Measurements from ENCODE around the gene TSPAN18.

The TSPAN18 gene

GRCh38 chr11:44853666-44854065 lies 126.9 kb downstream of the TSPAN18 start:
- DNase-seq (ENCODE audit: low spot score), result no peak
- no peak overlapping the region for H3K4me3 Mint-ChIP-seq
- no peak overlapping the region for H3K27ac Mint-ChIP-seq
- H3K9me3 Mint-ChIP-seq, result no peaks in the 10 kb centered on the region
- H3K27me3 Mint-ChIP-seq (ENCODE audit: low read depth), result peaks cover 31% of the 10 kb centered on the region
- H3K36me3 Mint-ChIP-seq (ENCODE audit: low read depth), result no peaks in the 10 kb centered on the region
- no peaks in the 10 kb centered on the region for H3K4me1 Mint-ChIP-seq (ENCODE audit: low read depth)

- DNase-seq (ENCODE audit: low spot score), result no peak
- no peaks in the 10 kb centered on the region for H3K36me3 Mint-ChIP-seq (ENCODE audit: low read depth)
- no peak overlapping the region for H3K27ac Mint-ChIP-seq
- peaks cover 34% of the 10 kb centered on the region for H3K27me3 Mint-ChIP-seq (ENCODE audit: low read depth)
- no peak overlapping the region for H3K4me3 Mint-ChIP-seq
- no peaks in the 10 kb centered on the region for H3K4me1 Mint-ChIP-seq (ENCODE audit: low read depth)
- H3K9me3 Mint-ChIP-seq, result no peaks in the 10 kb centered on the region
Measured at GRCh38 chr11:44854086-44854485, 127.3 kb downstream of the TSPAN18 start.

GRCh38 chr11:44854741-44855492 lies 128.2 kb downstream of the TSPAN18 start:
- Mint-ChIP-seq H3K4me3 (no peak overlapping the region), H3K27me3 (ENCODE audit: low read depth) (peaks cover 41% of the 10 kb centered on the region), H3K4me1 (ENCODE audit: low read depth) (no peaks in the 10 kb centered on the region), H3K36me3 (ENCODE audit: low read depth) (no peaks in the 10 kb centered on the region), H3K27ac (no peak overlapping the region), H3K9me3 (no peaks in the 10 kb centered on the region)
- DNase-seq (ENCODE audit: low spot score), result no peak

GRCh38 chr11:44855493-44855849 lies 128.7 kb downstream of the TSPAN18 start:
- Mint-ChIP-seq H3K4me3 (no peak overlapping the region), H3K4me1 (ENCODE audit: low read depth) (peaks cover 2% of the 10 kb centered on the region), H3K27me3 (ENCODE audit: low read depth) (peaks cover 47% of the 10 kb centered on the region), H3K9me3 (no peaks in the 10 kb centered on the region), H3K36me3 (ENCODE audit: low read depth) (no peaks in the 10 kb centered on the region), H3K27ac (no peak overlapping the region)
- DNase-seq (ENCODE audit: low spot score), result peak; percentile 32

GRCh38 chr11:44857490-44858090 lies 130.8 kb downstream of the TSPAN18 start:
- H3K36me3 Mint-ChIP-seq (ENCODE audit: low read depth), result no peaks in the 10 kb centered on the region

GRCh38 chr11:44858796-44859527 lies 132.2 kb downstream of the TSPAN18 start:
- H3K36me3 Mint-ChIP-seq (ENCODE audit: low read depth), result no peaks in the 10 kb centered on the region
- H3K27me3 Mint-ChIP-seq (ENCODE audit: low read depth), result peaks cover 62% of the 10 kb centered on the region
- no peak for DNase-seq (ENCODE audit: low spot score)
- no peak overlapping the region for H3K27ac Mint-ChIP-seq
- H3K4me1 Mint-ChIP-seq (ENCODE audit: low read depth), result peaks cover 24% of the 10 kb centered on the region
- H3K4me3 Mint-ChIP-seq, result no peak overlapping the region
- H3K9me3 Mint-ChIP-seq, result no peaks in the 10 kb centered on the region

More at GRCh38 chr11:44857490-44858090, 130.8 kb downstream of the TSPAN18 start:
- H3K27me3 Mint-ChIP-seq (ENCODE audit: low read depth), result peaks cover 56% of the 10 kb centered on the region
- H3K4me1 Mint-ChIP-seq (ENCODE audit: low read depth), result peaks cover 18% of the 10 kb centered on the region
- no peak overlapping the region for H3K27ac Mint-ChIP-seq
- no peaks in the 10 kb centered on the region for H3K9me3 Mint-ChIP-seq
- no peak for DNase-seq (ENCODE audit: low spot score)
- H3K4me3 Mint-ChIP-seq, result no peak overlapping the region

GRCh38 chr11:44859528-44859925 lies 132.8 kb downstream of the TSPAN18 start:
- no peak overlapping the region for H3K27ac Mint-ChIP-seq
- no peak for DNase-seq (ENCODE audit: low spot score)
- no peak overlapping the region for H3K4me3 Mint-ChIP-seq
- H3K9me3 Mint-ChIP-seq, result no peaks in the 10 kb centered on the region
- H3K27me3 Mint-ChIP-seq (ENCODE audit: low read depth), result peaks cover 62% of the 10 kb centered on the region
- H3K4me1 Mint-ChIP-seq (ENCODE audit: low read depth), result peaks cover 24% of the 10 kb centered on the region
- H3K36me3 Mint-ChIP-seq (ENCODE audit: low read depth), result no peaks in the 10 kb centered on the region

- DNase-seq (ENCODE audit: low spot score), result no peak
- Mint-ChIP-seq H3K4me1 (ENCODE audit: low read depth) (peaks cover 24% of the 10 kb centered on the region), H3K4me3 (no peak overlapping the region), H3K27ac (no peak overlapping the region), H3K9me3 (no peaks in the 10 kb centered on the region), H3K36me3 (ENCODE audit: low read depth) (no peaks in the 10 kb centered on the region), H3K27me3 (ENCODE audit: low read depth) (peaks cover 69% of the 10 kb centered on the region)
Measured at GRCh38 chr11:44860346-44860745, 133.6 kb downstream of the TSPAN18 start.

- peaks cover 66% of the 10 kb centered on the region for H3K27me3 Mint-ChIP-seq (ENCODE audit: low read depth)
- H3K9me3 Mint-ChIP-seq, result no peaks in the 10 kb centered on the region
- peaks cover 24% of the 10 kb centered on the region for H3K4me1 Mint-ChIP-seq (ENCODE audit: low read depth)
- peak overlapping the region; percentile 61 for H3K4me3 Mint-ChIP-seq
- peak overlapping the region; percentile 71 for H3K27ac Mint-ChIP-seq
- DNase-seq (ENCODE audit: low spot score), result peak; percentile 90
- no peaks in the 10 kb centered on the region for H3K36me3 Mint-ChIP-seq (ENCODE audit: low read depth)
Measured at GRCh38 chr11:44861849-44862557, 135.2 kb downstream of the TSPAN18 start.

- Mint-ChIP-seq H3K4me3 (peak overlapping the region; percentile 61), H3K27ac (peak overlapping the region; percentile 71)
- DNase-seq (ENCODE audit: low spot score), result no peak
Measured at GRCh38 chr11:44862558-44863101, 135.9 kb downstream of the TSPAN18 start.

GRCh38 chr11:44863231-44863630 lies 136.5 kb downstream of the TSPAN18 start:
- H3K36me3 Mint-ChIP-seq (ENCODE audit: low read depth), result no peaks in the 10 kb centered on the region
- peaks cover 62% of the 10 kb centered on the region for H3K27me3 Mint-ChIP-seq (ENCODE audit: low read depth)
- H3K27ac Mint-ChIP-seq, result no peak overlapping the region
- DNase-seq (ENCODE audit: low spot score), result no peak
- no peak overlapping the region for H3K4me3 Mint-ChIP-seq
- H3K4me1 Mint-ChIP-seq (ENCODE audit: low read depth), result peaks cover 29% of the 10 kb centered on the region
- no peaks in the 10 kb centered on the region for H3K9me3 Mint-ChIP-seq

More at GRCh38 chr11:44862558-44863101, 135.9 kb downstream of the TSPAN18 start:
- peaks cover 27% of the 10 kb centered on the region for H3K4me1 Mint-ChIP-seq (ENCODE audit: low read depth)
- H3K27me3 Mint-ChIP-seq (ENCODE audit: low read depth), result peaks cover 65% of the 10 kb centered on the region
- H3K36me3 Mint-ChIP-seq (ENCODE audit: low read depth), result no peaks in the 10 kb centered on the region
- H3K9me3 Mint-ChIP-seq, result no peaks in the 10 kb centered on the region

- no peak overlapping the region for H3K27ac Mint-ChIP-seq
- H3K4me3 Mint-ChIP-seq, result no peak overlapping the region
- peaks cover 46% of the 10 kb centered on the region for H3K27me3 Mint-ChIP-seq (ENCODE audit: low read depth)
- no peaks in the 10 kb centered on the region for H3K9me3 Mint-ChIP-seq
- H3K4me1 Mint-ChIP-seq (ENCODE audit: low read depth), result peaks cover 26% of the 10 kb centered on the region
- no peaks in the 10 kb centered on the region for H3K36me3 Mint-ChIP-seq (ENCODE audit: low read depth)
- DNase-seq (ENCODE audit: low spot score), result no peak
Measured at GRCh38 chr11:44865866-44866272, 139.1 kb downstream of the TSPAN18 start.

- peaks cover 23% of the 10 kb centered on the region for H3K4me1 Mint-ChIP-seq (ENCODE audit: low read depth)
- peaks cover 47% of the 10 kb centered on the region for H3K27me3 Mint-ChIP-seq (ENCODE audit: low read depth)
- H3K9me3 Mint-ChIP-seq, result no peaks in the 10 kb centered on the region
- no peak overlapping the region for H3K4me3 Mint-ChIP-seq
- DNase-seq (ENCODE audit: low spot score), result no peak
- no peak overlapping the region for H3K27ac Mint-ChIP-seq
- no peaks in the 10 kb centered on the region for H3K36me3 Mint-ChIP-seq (ENCODE audit: low read depth)
Measured at GRCh38 chr11:44866286-44866685, 139.5 kb downstream of the TSPAN18 start.

Data from T-helper 2 cell treated with Interferon-gamma antibody and Interleukin-4, amounts not matched to agents 5 μg/mL and 100 μg/mL, for 36 hours (primary cell).